B cell (primary cell): ENCODE measurements around the gene TUBA1A. TPM values are rescaled to one million over a fixed set of nuclear protein-coding genes. Genes with fewer than 3 reads are reported as not detected.

Experiments
- ATAC-seq: fragments of 200-7000 bp; cut with Tn5 transposase; one replicate; pipeline ENCODE4 v1.10.0; 2021; ENCODE audit warnings: low read depth, mild to moderate bottlenecking, moderate number of reproducible peaks, moderate library complexity
- CTCF ChIA-PET: fragments of 350-600 bp; sonication (Branson Sonifier 250); formaldehyde crosslinking; loops from one replicate; lab custom pipeline; 2021; ENCODE audit warnings: antibody characterized with exemption, inconsistent platforms; lab: Charles Lee
- POLR2A ChIA-PET: fragments of 350-600 bp; sonication (Branson Sonifier 250); formaldehyde crosslinking; loops from one replicate; lab custom pipeline; 2021; ENCODE audit warnings: antibody characterized with exemption; lab: Charles Lee
- DNase-seq: peaks from one replicate; pipeline ENCODE4 v3.0.0; 2013
- H2AFZ ChIP-seq: 2 replicates; pipeline ENCODE4 v1.6.1; 2012; ENCODE audit warnings: mild to moderate bottlenecking, low read depth, low read length; ENCODE audit not compliant: insufficient read depth, poor library complexity, severe bottlenecking
- H3K27ac ChIP-seq, 2 donors: 1 replicate in 1 of 2; 2 replicates in 1 of 2; pipeline ENCODE4 v1.5.1; 2012 to 2013; ENCODE audit warnings: low read length in 2 of 2, mild to moderate bottlenecking in 2 of 2, moderate library complexity in 1 of 2
- H3K27me3 ChIP-seq, 4 experiments: fragments of 200-600 bp in 1 of 4; sonication (generic) in 1 of 4; replicated peaks in 1 of 4; 1 replicate in 2 of 4; 2 replicates in 2 of 4; pipeline versions ENCODE4 v1.6.1 to v1.7.0; 2013 to 2016; ENCODE audit warnings: low read length in 3 of 4, mild to moderate bottlenecking in 2 of 4, mixed read lengths in 1 of 4, moderate library complexity in 1 of 4; ENCODE audit not compliant: insufficient read depth in 4 of 4, control insufficient read depth in 3 of 4; ENCODE audit errors: control extremely low read depth in 1 of 4
- H3K36me3 ChIP-seq, 2 experiments: replicated peaks in 1 of 2; 1 replicate in 1 of 2; 2 replicates in 1 of 2; pipeline versions ENCODE4 v1.6.1 to v1.7.1; 2013; ENCODE audit warnings: low read length in 1 of 2; ENCODE audit not compliant: insufficient read depth in 2 of 2, control insufficient read depth in 1 of 2; ENCODE audit errors: control extremely low read depth in 1 of 2, extremely low read depth in 1 of 2
- H3K4me1 ChIP-seq, 2 donors: fragments of 200-600 bp in 1 of 2; sonication (generic) in 1 of 2; 1 replicate in 1 of 2; 2 replicates in 1 of 2; pipeline versions ENCODE4 v1.5.1 to v1.6.1; 2013 to 2017; ENCODE audit warnings: low read length in 2 of 2; ENCODE audit not compliant: control insufficient read depth in 2 of 2, insufficient read depth in 2 of 2
- H3K4me2 ChIP-seq: replicated peaks from 2 replicates; pipeline ENCODE3; 2012; ENCODE audit warnings: mild to moderate bottlenecking, low read depth, low read length; ENCODE audit not compliant: poor library complexity, severe bottlenecking
- H3K4me3 ChIP-seq, 5 experiments: fragments of 200-600 bp in 1 of 5; sonication (generic) in 1 of 5; 1 replicate in 3 of 5; 2 replicates in 2 of 5; pipeline versions ENCODE4 v1.5.1 to v1.7.0; 2011 to 2016; ENCODE audit warnings: low read length in 4 of 5, mild to moderate bottlenecking in 4 of 5, low read depth in 2 of 5, control low read depth in 1 of 5, moderate library complexity in 1 of 5; ENCODE audit not compliant: insufficient read depth in 1 of 5; ENCODE audit errors: control extremely low read depth in 1 of 5, extremely low read depth in 1 of 5
- H3K79me2 ChIP-seq: fragments of 200-600 bp; sonication (generic); one replicate; pipeline ENCODE4 v1.6.0; 2016; ENCODE audit warnings: low read length; ENCODE audit not compliant: control insufficient read depth, insufficient read depth
- H3K9ac ChIP-seq: fragments of 200-600 bp; sonication (generic); 2 replicates; pipeline ENCODE4 v1.6.1; 2017; ENCODE audit warnings: mild to moderate bottlenecking, low read length, moderate library complexity
- H3K9me3 ChIP-seq, 3 donors: one replicate each; pipeline versions ENCODE4 v1.6.1 to v1.7.1; 2013; ENCODE audit warnings: low read length in 2 of 3; ENCODE audit not compliant: control insufficient read depth in 2 of 3, insufficient read depth in 1 of 3; ENCODE audit errors: control extremely low read depth in 1 of 3
- H4K20me1 ChIP-seq: 2 replicates; pipeline ENCODE4 v1.6.0; 2012; ENCODE audit warnings: mild to moderate bottlenecking, low read length; ENCODE audit not compliant: insufficient read depth, control insufficient read depth, poor library complexity, severe bottlenecking
- H3K27ac Mint-ChIP-seq: one replicate; pipeline ENCODE4 v1.8.0; 2021; ENCODE audit warnings: mixed read lengths
- H3K27me3 Mint-ChIP-seq: one replicate; pipeline ENCODE4 v1.8.0; 2021; ENCODE audit warnings: mixed read lengths
- H3K4me1 Mint-ChIP-seq: one replicate; pipeline ENCODE4 v1.8.0; 2021; ENCODE audit warnings: mixed read lengths
- H3K4me3 Mint-ChIP-seq: one replicate; pipeline ENCODE4 v1.8.0; 2021; ENCODE audit warnings: mixed read lengths
- H3K9me3 Mint-ChIP-seq: one replicate; pipeline ENCODE4 v1.8.0; 2022; ENCODE audit warnings: mixed read lengths; ENCODE audit not compliant: insufficient read depth
- CTCF ChIP-seq: fragments of 200-600 bp; IDR thresholded peaks from one replicate; pipeline ENCODE4 v1.8.0; 2022; ENCODE audit warnings: antibody characterized with exemption, mild to moderate bottlenecking
- EZH2 ChIP-seq: IDR thresholded peaks from 2 replicates; pipeline ENCODE4 v1.6.1; 2012; ENCODE audit warnings: borderline replicate concordance, low read depth, mild to moderate bottlenecking, moderate library complexity, low read length; ENCODE audit not compliant: insufficient read depth, poor library complexity, severe bottlenecking
- WGBS: methylation state at CpG from one replicate; pipeline ENCODE4 v1.1.5; 2013; ENCODE audit warnings: missing lambda C conversion rate; ENCODE audit not compliant: insufficient coverage; 5-methylcytosine and 5-hydroxymethylcytosine counted together
- intact Hi-C: fragments of 100-400 bp; cut with micrococcal nuclease; formaldehyde crosslinking; loops from one replicate; pipeline ENCODE4 v1.10.0; 2022
- polyA plus RNA-seq: library from polyadenylated mRNA; depleted of rRNA; stranded (reverse); fragments of >200 nt; gene quantifications from 2 replicates; pipeline ENCODE4 v1.2.3, GENCODE V29; 2012
- total RNA-seq, 2 donors: library from RNA; stranded (reverse); fragments of 120-200 nt in 1 of 2; gene quantifications; 1 replicate in 1 of 2; 2 replicates in 1 of 2; pipeline versions ENCODE4 v1.2.3 to v1.2.4, GENCODE V29; 2013 to 2022

The TUBA1A gene
- total and polyA plus RNA-seq, 2 donors (not counting 1 experiment from before 2014, with no cell fraction given) = 137 to 880 TPM

- intact Hi-C loops = no loop called here
- Histone ChIP-seq H2AFZ (no peak overlapping the region), H3K9ac (no peak overlapping the region), H3K27me3 (no peaks in the 10 kb centered on the region), H3K36me3 (no peaks in the 10 kb centered on the region), H3K4me3 (no peak overlapping the region), H3K27ac (no peak overlapping the region), H3K4me2 (no peak overlapping the region), H3K9me3 (no peaks in the 10 kb centered on the region), H3K4me1 (peaks cover 3 to 7% of the 10 kb centered on the region in 2 donors), H3K79me2 (no peaks in the 10 kb centered on the region), H4K20me1 (no peaks in the 10 kb centered on the region)
- ATAC-seq = no peak
- ChIA-PET POLR2A (no interaction called here), CTCF (interaction anchor here (0.7 kb wide), 1 partner anchor 174 kb away, joined by 3 read pairs; no protein-coding TSS in a partner anchor)
- Mint-ChIP-seq H3K4me1 (peaks cover 7% of the 10 kb centered on the region), H3K9me3 (no peaks in the 10 kb centered on the region), H3K27me3 (no peaks in the 10 kb centered on the region), H3K27ac (no peak overlapping the region), H3K4me3 (no peak overlapping the region)
- DNase-seq = no peak
- TF ChIP-seq EZH2 (no peak), CTCF (no peak)
Measured at GRCh38 chr12:49206389-49206788, 17.5 kb upstream of the TUBA1A start.

GRCh38 chr12:49201595-49202295 lies 12.9 kb upstream of the TUBA1A start:
- peaks cover 7% of the 10 kb centered on the region for H3K27me3 Mint-ChIP-seq
- Histone ChIP-seq H3K4me1 (peaks cover 10 to 12% of the 10 kb centered on the region in 2 donors), H4K20me1 (no peaks in the 10 kb centered on the region), H3K79me2 (no peaks in the 10 kb centered on the region), H3K4me3 (no peak overlapping the region), H3K27ac (no peak overlapping the region), H3K4me2 (peak overlapping the region; percentile 28), H3K9ac (no peak overlapping the region), H3K36me3 (no peaks in the 10 kb centered on the region), H2AFZ (no peak overlapping the region), H3K9me3 (no peaks in the 10 kb centered on the region), H3K27me3 (no peaks in the 10 kb centered on the region)
- intact Hi-C loops = loop anchor here (1.0 to 2.0 kb wide), 2 partner anchors 12 to 33 kb away; partner anchors contain the start of gene TUBA1A
- no peak for DNase-seq
- TF ChIP-seq EZH2 (no peak), CTCF (no peak)
- peak overlapping the region; percentile 15 for H3K4me3 Mint-ChIP-seq
- no peaks in the 10 kb centered on the region for H3K9me3 Mint-ChIP-seq
- H3K27ac Mint-ChIP-seq = no peak overlapping the region
- WGBS = 86% methylated on average over 1 of the region's 4 CpGs
- H3K4me1 Mint-ChIP-seq = peaks cover 13% of the 10 kb centered on the region
- ChIA-PET CTCF (interaction anchor here (0.6 to 2.9 kb wide), 6 partner anchors 13 to 449 kb away, joined by 3 to 9 read pairs (median 4); partner anchors contain the start of genes DHH and TUBA1A), POLR2A (interaction anchor here (0.6 kb wide), 1 partner anchor 106 kb away, joined by 3 read pairs; no protein-coding TSS in a partner anchor)
- ATAC-seq = no peak
